Measurements from ENCODE around the gene GPC5.

- TF ChIP-seq CTCF (IDR thresholded peaks at IDR 0.05; ENCODE audit: low read length), result no peak
- TF ChIP-seq EZH2 (IDR thresholded peaks at IDR 0.05; ENCODE audit: borderline replicate concordance, low read length), result no peak
These were observed 447.2 kb downstream of the GPC5 start for GRCh38 chr13:91845612-91846011.

Data from OCI-LY1 (cell line).